SK-N-MC (cell line): Measurements from ENCODE around the gene MAMLD1.

Source experiments
- DNase-seq: peaks from one replicate; pipeline ENCODE4 v3.0.0-alpha.2; 2011; ENCODE audit warnings: low read depth, low spot score
- H3K27ac ChIP-seq: fragments of 200-600 bp; sonication (generic); 2 replicates; pipeline ENCODE4 v1.5.1; 2016; ENCODE audit warnings: mixed run types
- H3K36me3 ChIP-seq: fragments of 200-600 bp; sonication (generic); 2 replicates; pipeline ENCODE4 v1.6.1; 2017; ENCODE audit warnings: antibody characterized with exemption, low read length, mixed read lengths; ENCODE audit not compliant: insufficient read depth
- H3K4me3 ChIP-seq: fragments of 200-600 bp; sonication (generic); 2 replicates; pipeline ENCODE4 v1.5.1; 2016
- H3K9ac ChIP-seq: fragments of 200-600 bp; sonication (generic); 2 replicates; pipeline ENCODE4 v1.8.0; 2017; ENCODE audit warnings: mixed run types, mixed read lengths; ENCODE audit not compliant: insufficient read length
- H3K9me3 ChIP-seq: fragments of 200-600 bp; sonication (generic); 2 replicates; pipeline ENCODE4 v1.6.1; 2017; ENCODE audit warnings: low read depth, mild to moderate bottlenecking, antibody characterized with exemption, low read length, moderate library complexity, mixed read lengths
- EZH2 ChIP-seq: fragments of 200-600 bp; sonication (generic); IDR thresholded peaks from one replicate; pipeline ENCODE4 v1.6.1; 2017; ENCODE audit warnings: antibody characterized with exemption
- FOXP2 ChIP-seq: optimal IDR thresholded peaks from 2 replicates; pipeline ENCODE3; 2011; ENCODE audit warnings: mild to moderate bottlenecking, moderate library complexity; ENCODE audit not compliant: insufficient read depth; ENCODE audit errors: extremely low read length, control extremely low read depth
- POLR2AphosphoS5 ChIP-seq: IDR thresholded peaks from 2 replicates; pipeline ENCODE4 v1.6.1; 2012; ENCODE audit warnings: mild to moderate bottlenecking, low read depth, low read length, borderline replicate concordance

Gene MAMLD1

DNA sequence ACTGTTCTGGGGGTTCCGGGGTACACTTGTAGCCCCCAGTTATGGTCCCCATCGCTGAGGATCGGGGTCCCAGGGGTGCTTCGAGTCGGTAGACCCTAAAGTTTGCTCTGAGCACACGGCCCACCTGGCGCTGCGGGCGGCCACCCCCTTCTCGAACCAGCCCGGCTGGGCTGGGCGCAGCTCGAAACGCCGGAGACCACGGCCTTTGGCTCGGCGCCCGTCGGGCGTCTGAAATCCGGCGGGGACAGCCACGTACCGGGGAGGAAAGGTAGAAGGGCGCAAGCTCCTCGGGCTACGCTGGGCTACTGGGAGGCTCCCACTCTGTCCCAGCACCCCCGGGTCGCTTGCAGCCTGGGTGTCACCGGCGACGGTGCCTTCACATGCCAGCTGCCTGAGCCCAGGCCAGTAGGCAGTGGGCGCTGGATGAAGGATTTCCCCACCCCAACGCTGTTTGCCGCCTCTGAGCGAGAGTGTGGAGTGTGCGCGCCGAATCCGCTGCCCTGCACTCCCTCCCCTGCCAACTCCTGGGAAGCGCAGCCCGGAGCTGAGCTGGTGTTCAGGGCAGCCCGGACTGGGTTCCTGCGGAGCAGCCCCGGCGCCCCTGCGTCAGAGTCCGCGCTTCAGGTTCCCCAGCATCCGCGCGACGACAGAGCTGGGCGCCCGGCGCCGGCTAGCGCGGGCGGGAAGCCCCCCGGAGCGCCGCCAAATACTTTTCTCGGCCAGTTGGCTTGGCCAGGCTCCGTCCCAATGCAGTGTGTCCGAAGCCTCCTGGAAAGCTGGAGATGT lies 637 bp downstream of the MAMLD1 start:
- 0 out of 2 replicates have a peak overlapping the region, but pooled peaks have one; percentile 22 for H3K4me3 ChIP-seq
- TF ChIP-seq FOXP2 (no peak), POLR2AphosphoS5 (no peak), EZH2 (no peak)
- no peaks in the 10 kb centered on the region for H3K36me3 ChIP-seq
- no peaks in the 10 kb centered on the region for H3K9me3 ChIP-seq
- H3K27ac ChIP-seq = no peak overlapping the region
- DNase-seq = no peak
- no peak overlapping the region for H3K9ac ChIP-seq

DNA sequence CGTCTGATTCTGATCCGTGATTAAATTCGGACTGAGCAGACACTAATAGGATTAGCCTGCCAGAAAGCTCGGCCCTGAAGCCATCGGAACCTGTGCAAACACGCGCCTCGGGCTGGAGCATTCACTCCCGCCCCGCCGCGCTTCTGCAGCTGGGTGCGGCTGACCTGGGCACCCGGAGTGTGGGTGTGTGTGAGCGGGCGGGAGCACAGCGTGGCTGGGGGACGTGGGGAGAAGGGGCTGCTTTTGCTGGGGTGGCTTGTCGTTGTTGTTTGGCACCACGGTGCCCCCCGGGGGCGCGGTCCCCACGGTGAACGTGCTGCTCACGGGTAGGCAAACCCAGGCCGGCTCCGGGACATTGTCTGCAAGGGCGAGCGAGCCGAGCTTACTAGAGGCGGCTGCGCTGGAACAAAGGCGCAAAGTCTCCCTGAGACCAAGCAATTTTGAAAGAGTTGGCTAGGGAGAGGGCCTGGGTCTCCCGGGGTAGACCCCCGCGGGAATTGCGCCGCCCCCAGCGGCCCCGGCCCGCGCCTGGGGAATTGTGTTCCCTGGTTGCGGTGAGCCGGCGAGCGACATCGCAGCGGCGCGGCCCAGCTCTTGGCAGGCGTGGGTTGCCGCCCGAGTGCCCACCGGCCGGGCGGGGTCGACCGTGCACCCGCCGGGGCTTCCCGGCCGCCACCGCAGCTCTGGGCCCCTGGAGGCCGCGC lies 1.4 kb downstream of the MAMLD1 start:
- TF ChIP-seq EZH2 = peak; percentile 41
- no peak for TF ChIP-seq FOXP2
- no peak for TF ChIP-seq POLR2AphosphoS5
- Histone ChIP-seq H3K9me3 (no peaks in the 10 kb centered on the region), H3K9ac (no peak overlapping the region), H3K36me3 (no peaks in the 10 kb centered on the region), H3K27ac (no peak overlapping the region), H3K4me3 (peak overlapping the region; percentile 52; the same call in 1 of the 2 replicates)
- no peak for DNase-seq

GRCh38 chrX:150365051-150365989 lies 2.2 kb downstream of the MAMLD1 start:
- H3K36me3 ChIP-seq = no peaks in the 10 kb centered on the region
- DNase-seq = no peak
- H3K4me3 ChIP-seq = peak overlapping the region; percentile 68
- H3K27ac ChIP-seq = no peak overlapping the region
- no peak overlapping the region for H3K9ac ChIP-seq
- TF ChIP-seq FOXP2 (no peak), POLR2AphosphoS5 (no peak), EZH2 (no peak)
- H3K9me3 ChIP-seq = no peaks in the 10 kb centered on the region

DNA sequence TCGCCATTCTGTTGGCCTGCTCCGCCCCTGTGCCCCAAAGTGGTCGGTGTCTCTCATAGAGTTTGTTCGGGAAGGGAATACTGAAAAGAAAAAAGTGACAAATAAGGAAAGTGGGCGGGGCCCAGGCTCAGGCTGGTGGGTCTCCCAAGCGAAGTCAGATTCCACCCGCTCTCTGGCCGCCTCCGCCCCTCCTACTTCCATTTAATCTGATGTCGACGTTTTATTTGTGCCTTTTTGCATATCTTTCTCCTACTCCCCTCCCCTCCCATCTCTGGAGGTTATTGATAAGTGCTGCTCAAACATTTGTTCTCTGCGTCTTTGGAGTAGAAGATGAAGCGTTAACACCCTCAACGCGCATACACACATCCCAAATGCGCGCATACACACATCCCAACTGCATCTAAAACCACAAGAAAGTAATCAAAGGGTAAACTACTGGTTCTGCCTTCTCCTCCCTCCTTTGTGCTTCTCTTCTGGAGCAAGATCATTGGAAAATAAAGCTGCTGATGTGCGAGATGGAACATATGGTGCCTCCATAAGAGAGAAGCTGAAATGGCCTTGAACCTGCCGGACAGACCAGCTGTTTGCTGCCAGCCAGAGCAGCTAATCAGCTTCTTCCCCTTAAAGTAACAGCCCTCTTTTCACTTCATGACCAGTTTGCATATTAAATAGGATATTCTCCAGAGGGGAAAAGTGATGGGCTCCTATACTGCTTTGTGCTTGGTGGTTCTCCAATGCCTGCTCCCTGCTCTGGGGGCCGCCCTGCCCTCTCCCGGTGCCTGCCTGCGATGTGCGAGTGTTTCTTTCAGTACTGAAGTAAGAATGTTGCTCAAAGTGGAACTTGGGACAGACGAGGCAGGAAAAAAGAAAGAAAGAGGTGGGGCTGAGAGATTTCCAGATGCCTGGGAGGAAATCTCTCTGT lies 3.1 kb downstream of the MAMLD1 start:
- TF ChIP-seq POLR2AphosphoS5 (no peak), FOXP2 (no peak), EZH2 (no peak)
- Histone ChIP-seq H3K9me3 (no peaks in the 10 kb centered on the region), H3K9ac (no peak overlapping the region), H3K4me3 (peak overlapping the region; percentile 68), H3K36me3 (no peaks in the 10 kb centered on the region), H3K27ac (no peak overlapping the region)
- DNase-seq = no peak

DNA sequence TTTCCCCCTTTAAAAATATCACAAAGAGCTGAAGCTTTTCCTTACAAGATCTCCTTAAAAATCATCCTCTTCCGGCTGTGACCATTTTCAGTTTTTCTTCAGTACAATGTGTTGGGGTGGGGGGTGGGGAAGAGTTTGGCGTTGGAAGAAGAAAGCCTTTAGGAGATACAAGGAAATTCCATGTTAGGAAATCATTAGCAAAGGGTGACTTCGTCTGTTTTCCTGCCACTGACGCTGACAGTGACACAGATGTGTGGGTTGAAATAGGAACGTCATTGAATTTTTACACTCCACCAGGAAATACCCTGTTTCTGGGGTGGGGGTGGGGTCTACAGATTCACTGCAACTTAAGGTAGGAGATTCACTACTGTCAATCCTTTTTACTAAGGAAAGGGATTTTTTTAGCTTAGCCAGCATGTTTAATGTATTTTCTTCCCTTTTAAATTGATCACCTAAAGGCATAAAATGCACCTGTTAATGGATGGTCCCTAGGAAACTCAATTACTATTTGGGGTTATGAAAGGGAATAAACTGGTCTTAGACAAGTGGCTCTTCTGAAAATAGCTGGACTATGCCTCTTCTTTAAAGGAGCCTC lies 3.9 kb downstream of the MAMLD1 start:
- Histone ChIP-seq H3K36me3 (no peaks in the 10 kb centered on the region), H3K27ac (no peak overlapping the region), H3K9ac (no peak overlapping the region), H3K4me3 (no peak overlapping the region), H3K9me3 (no peaks in the 10 kb centered on the region)
- TF ChIP-seq FOXP2 (no peak), POLR2AphosphoS5 (no peak), EZH2 (no peak)
- DNase-seq = no peak

- Histone ChIP-seq H3K36me3 (no peaks in the 10 kb centered on the region), H3K9ac (no peak overlapping the region), H3K9me3 (no peaks in the 10 kb centered on the region), H3K4me3 (no peak overlapping the region), H3K27ac (no peak overlapping the region)
- no peak for TF ChIP-seq FOXP2
- TF ChIP-seq EZH2 = no peak
- no peak for TF ChIP-seq POLR2AphosphoS5
- no peak for DNase-seq
Observed at GRCh38 chrX:150370589-150371312, 7.6 kb downstream of the MAMLD1 start.

GRCh38 chrX:150371877-150372276 lies 8.8 kb downstream of the MAMLD1 start:
- DNase-seq = no peak
- Histone ChIP-seq H3K9ac (no peak overlapping the region), H3K36me3 (no peaks in the 10 kb centered on the region), H3K9me3 (no peaks in the 10 kb centered on the region), H3K27ac (no peak overlapping the region), H3K4me3 (no peak overlapping the region)
- TF ChIP-seq FOXP2 (no peak), POLR2AphosphoS5 (no peak)
